ENCODE results near the gene CASKIN1.
"Not testable (repeated sequence)": the region's sequence is repeated elsewhere in the genome, so short reads cannot be mapped to it uniquely, and the experiment has no call there.

Gene CASKIN1

DNA sequence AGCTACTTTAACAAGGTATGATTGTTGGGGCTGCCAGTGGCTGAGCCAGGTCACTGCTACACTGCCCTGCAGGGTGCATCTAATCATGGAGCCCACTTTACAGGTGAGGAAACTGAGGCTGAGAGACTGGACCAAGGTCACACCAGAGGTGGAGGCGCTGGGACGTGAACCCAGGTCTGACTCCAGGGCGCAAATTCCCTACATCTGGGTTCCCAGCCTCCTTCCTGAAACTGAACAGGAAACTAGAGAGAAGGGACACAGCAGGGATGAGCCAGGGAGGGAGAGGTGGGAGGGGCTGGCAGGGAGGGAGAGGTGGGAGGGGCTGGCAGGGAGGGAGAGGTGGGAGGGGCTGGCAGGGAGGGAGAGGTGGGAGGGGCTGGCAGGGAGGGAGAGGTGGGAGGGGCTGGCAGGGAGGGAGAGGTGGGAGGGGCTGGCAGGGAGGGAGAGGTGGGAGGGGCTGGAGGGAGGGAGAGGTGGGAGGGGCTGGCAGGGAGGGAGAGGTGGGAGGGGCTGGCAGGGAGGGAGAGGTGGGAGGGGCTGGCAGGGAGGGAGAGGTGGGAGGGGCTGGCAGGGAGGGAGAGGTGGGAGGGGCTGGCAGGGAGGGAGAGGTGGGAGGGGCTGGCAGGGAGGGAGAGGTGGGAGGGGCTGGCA, 68.7 kb downstream of the CASKIN1 start:
- DNase-seq, result not testable (repeated sequence)
